Hepatocyte (in vitro differentiated cells): ENCODE data around the gene SPIRE1. TPM values are rescaled to one million over a fixed set of nuclear protein-coding genes. Genes with fewer than 3 reads are reported as not detected.
"Not testable (repeated sequence)": the region's sequence is repeated elsewhere in the genome, so short reads cannot be mapped to it uniquely, and the experiment has no call there.

Source experiments
- DNase-seq: peaks from one replicate; pipeline ENCODE4 v3.0.0-alpha.2; 2016; ENCODE audit warnings: low spot score
- H2AFZ ChIP-seq: fragments of 200-600 bp; sonication (generic); 2 replicates; pipeline ENCODE4 v1.6.0; 2016; ENCODE audit warnings: antibody characterized with exemption, mild to moderate bottlenecking
- H3K27ac ChIP-seq: fragments of 200-600 bp; sonication (generic); 2 replicates; pipeline ENCODE4 v1.5.1; 2016; ENCODE audit warnings: mild to moderate bottlenecking
- H3K27me3 ChIP-seq: fragments of 200-600 bp; sonication (generic); 2 replicates; pipeline ENCODE4 v1.6.1; 2016
- H3K36me3 ChIP-seq: fragments of 200-600 bp; sonication (generic); replicated peaks from 2 replicates; pipeline ENCODE4 v1.5.1; 2016; ENCODE audit warnings: low read depth; ENCODE audit not compliant: insufficient read depth
- H3K4me1 ChIP-seq: fragments of 200-600 bp; sonication (generic); 2 replicates; pipeline ENCODE4 v1.5.1; 2016; ENCODE audit warnings: mild to moderate bottlenecking, moderate library complexity; ENCODE audit not compliant: insufficient read depth
- H3K4me2 ChIP-seq: fragments of 200-600 bp; sonication (generic); 2 replicates; pipeline ENCODE4 v1.6.0; 2016
- H3K4me3 ChIP-seq: fragments of 200-600 bp; sonication (generic); 2 replicates; pipeline ENCODE4 v1.5.1; 2016; ENCODE audit warnings: mild to moderate bottlenecking
- H3K79me2 ChIP-seq: fragments of 200-600 bp; sonication (generic); 2 replicates; pipeline ENCODE4 v1.6.0; 2017; ENCODE audit warnings: mild to moderate bottlenecking
- H3K9me2 ChIP-seq: fragments of 200-600 bp; sonication (generic); replicated peaks from 2 replicates; pipeline ENCODE4 v1.6.0; 2017; ENCODE audit warnings: mild to moderate bottlenecking; ENCODE audit not compliant: insufficient read depth
- H3K9me3 ChIP-seq: fragments of 200-600 bp; sonication (generic); 2 replicates; pipeline ENCODE4 v1.5.1; 2016; ENCODE audit warnings: low read depth, mild to moderate bottlenecking
- H4K20me1 ChIP-seq: fragments of 200-600 bp; sonication (generic); 2 replicates; pipeline ENCODE4 v1.6.0; 2016; ENCODE audit warnings: mild to moderate bottlenecking; ENCODE audit not compliant: insufficient read depth, poor library complexity, severe bottlenecking
- EZH2 ChIP-seq: fragments of 200-600 bp; sonication (generic); IDR thresholded peaks from 2 replicates; pipeline ENCODE4 v1.6.1; 2016; ENCODE audit warnings: antibody characterized with exemption, mild to moderate bottlenecking, borderline replicate concordance
- EZH2phosphoT487 ChIP-seq: fragments of 200-600 bp; sonication (generic); IDR thresholded peaks from one replicate; pipeline ENCODE4 v1.6.1; 2018; ENCODE audit warnings: antibody characterized with exemption, mild to moderate bottlenecking, low read depth, moderate library complexity; ENCODE audit not compliant: unreplicated experiment, severe bottlenecking
- WGBS: methylation state at CpG from one replicate; pipeline ENCODE4 v1.1.6; 2016; ENCODE audit warnings: low lambda C conversion rate; ENCODE audit errors: missing lambda C conversion rate; 5-methylcytosine and 5-hydroxymethylcytosine counted together
- polyA plus RNA-seq: library from polyadenylated mRNA; unstranded; fragments of >200 nt; fragmentation: Nextera tagmentation; extraction: Ambion mirVana; gene quantifications from 2 replicates; pipeline ENCODE4 v1.2.1, GENCODE V29; 2016
- total RNA-seq: library from RNA; depleted of rRNA; stranded (reverse); fragments of >200 nt; gene quantifications from 2 replicates; pipeline ENCODE4 v1.2.3, GENCODE V29; 2014
- TF ChIP-seq, protein P1 (sequence below): fragments of 200-600 bp; sonication (generic); IDR thresholded peaks from 2 replicates; pipeline ENCODE4 v1.5.1; 2016; ENCODE audit warnings: antibody characterized with exemption, mild to moderate bottlenecking; ENCODE audit not compliant: poor library complexity

The SPIRE1 gene
- total and polyA plus RNA-seq, 2 experiments from 2014 or later, result 13.1 to 18.9 TPM

GRCh38 chr18:12628706-12629702, 28.9 kb downstream of the SPIRE1 start:
- H3K9me2 ChIP-seq, result no peaks in the 10 kb centered on the region
- WGBS, result 72% methylated on average over 4 of the region's 4 CpGs
- H3K4me3 ChIP-seq, result no peak overlapping the region
- TF ChIP-seq EZH2phosphoT487 (no peak), EZH2 (no peak)
- TF ChIP-seq, protein P1, sequence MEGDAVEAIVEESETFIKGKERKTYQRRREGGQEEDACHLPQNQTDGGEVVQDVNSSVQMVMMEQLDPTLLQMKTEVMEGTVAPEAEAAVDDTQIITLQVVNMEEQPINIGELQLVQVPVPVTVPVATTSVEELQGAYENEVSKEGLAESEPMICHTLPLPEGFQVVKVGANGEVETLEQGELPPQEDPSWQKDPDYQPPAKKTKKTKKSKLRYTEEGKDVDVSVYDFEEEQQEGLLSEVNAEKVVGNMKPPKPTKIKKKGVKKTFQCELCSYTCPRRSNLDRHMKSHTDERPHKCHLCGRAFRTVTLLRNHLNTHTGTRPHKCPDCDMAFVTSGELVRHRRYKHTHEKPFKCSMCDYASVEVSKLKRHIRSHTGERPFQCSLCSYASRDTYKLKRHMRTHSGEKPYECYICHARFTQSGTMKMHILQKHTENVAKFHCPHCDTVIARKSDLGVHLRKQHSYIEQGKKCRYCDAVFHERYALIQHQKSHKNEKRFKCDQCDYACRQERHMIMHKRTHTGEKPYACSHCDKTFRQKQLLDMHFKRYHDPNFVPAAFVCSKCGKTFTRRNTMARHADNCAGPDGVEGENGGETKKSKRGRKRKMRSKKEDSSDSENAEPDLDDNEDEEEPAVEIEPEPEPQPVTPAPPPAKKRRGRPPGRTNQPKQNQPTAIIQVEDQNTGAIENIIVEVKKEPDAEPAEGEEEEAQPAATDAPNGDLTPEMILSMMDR, result no peak
- H3K27me3 ChIP-seq, result no peaks in the 10 kb centered on the region
- H4K20me1 ChIP-seq, result no peaks in the 10 kb centered on the region
- H3K79me2 ChIP-seq, result no peaks in the 10 kb centered on the region
- no peak for DNase-seq
- H3K36me3 ChIP-seq, result no peaks in the 10 kb centered on the region
- no peaks in the 10 kb centered on the region for H3K4me1 ChIP-seq
- no peak overlapping the region for H3K4me2 ChIP-seq
- no peak overlapping the region for H3K27ac ChIP-seq
- H3K9me3 ChIP-seq, result no peaks in the 10 kb centered on the region
- H2AFZ ChIP-seq, result no peak overlapping the region

GRCh38 chr18:12627199-12627598, 30.7 kb downstream of the SPIRE1 start:
- not testable (repeated sequence) for H3K9me2 ChIP-seq, H3K27me3 ChIP-seq, H3K4me2 ChIP-seq, H4K20me1 ChIP-seq, H3K79me2 ChIP-seq, H3K4me3 ChIP-seq, H2AFZ ChIP-seq, H3K36me3 ChIP-seq, H3K27ac ChIP-seq, DNase-seq, H3K4me1 ChIP-seq, H3K9me3 ChIP-seq
- 96% methylated on average over 3 of the region's 3 CpGs for WGBS

DNA sequence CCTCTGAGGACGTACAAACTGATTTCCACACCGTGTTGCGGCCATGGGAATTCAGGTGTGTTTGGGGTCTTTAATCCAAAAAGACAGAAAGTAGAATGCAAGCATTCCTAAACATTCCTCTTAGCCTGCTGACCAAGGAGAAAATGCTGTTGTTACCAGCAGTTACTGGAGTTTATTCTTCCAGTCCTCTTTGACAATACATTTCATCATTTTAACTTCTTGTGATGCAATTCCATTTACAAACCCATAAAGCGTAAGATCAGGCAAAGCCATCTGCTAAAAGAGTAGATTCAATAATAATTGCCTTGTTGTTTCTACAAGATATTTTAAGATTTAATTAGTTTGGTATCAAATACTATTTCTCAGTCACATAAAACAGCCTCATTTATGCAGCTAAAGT, 32.7 kb downstream of the SPIRE1 start:
- TF ChIP-seq EZH2, result no peak
- no peak for TF ChIP-seq EZH2phosphoT487
- TF ChIP-seq, protein P1, result no peak
- 95% methylated on average over 4 of the region's 4 CpGs for WGBS

DNA sequence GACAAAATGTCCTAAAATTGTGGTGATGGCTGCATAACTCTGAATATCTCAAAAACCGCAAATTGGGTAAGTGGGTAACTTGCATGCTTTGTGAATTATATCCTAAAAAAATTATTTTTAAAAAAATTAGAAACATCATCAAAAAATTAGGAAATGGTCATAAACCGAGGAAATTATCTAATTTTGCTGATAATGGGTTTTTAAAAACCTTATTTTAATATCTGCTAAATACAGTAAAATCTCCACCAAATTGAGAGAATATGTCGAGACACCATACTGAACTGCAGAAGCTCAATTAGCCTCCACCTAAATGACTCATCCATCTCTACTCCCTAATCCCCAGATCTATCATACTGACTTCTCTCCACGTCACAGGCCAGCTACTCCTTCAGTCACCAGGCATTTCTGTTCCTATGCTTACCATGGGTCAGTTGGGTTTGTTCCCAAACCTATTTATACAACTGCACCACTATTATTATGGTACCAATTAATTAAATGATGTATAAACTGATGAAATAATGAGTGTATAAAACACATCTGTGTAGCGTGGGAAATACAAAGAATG, 36.1 kb downstream of the SPIRE1 start:
- Histone ChIP-seq H2AFZ (no peak overlapping the region), H3K27me3 (no peaks in the 10 kb centered on the region), H4K20me1 (no peaks in the 10 kb centered on the region), H3K4me1 (no peaks in the 10 kb centered on the region), H3K36me3 (no peaks in the 10 kb centered on the region), H3K4me3 (no peak overlapping the region), H3K4me2 (no peak overlapping the region), H3K27ac (no peak overlapping the region), H3K9me2 (no peaks in the 10 kb centered on the region), H3K79me2 (no peaks in the 10 kb centered on the region), H3K9me3 (no peaks in the 10 kb centered on the region)
- no peak for TF ChIP-seq EZH2phosphoT487
- TF ChIP-seq EZH2, result no peak
- TF ChIP-seq, protein P1, result no peak
- 89% methylated on average over 5 of the region's 5 CpGs for WGBS
- DNase-seq, result no peak

More for the DNA sequence above, 32.7 kb downstream of the SPIRE1 start:
- Histone ChIP-seq H3K4me2 (no peak overlapping the region), H3K4me3 (no peak overlapping the region), H3K27ac (no peak overlapping the region), H2AFZ (no peak overlapping the region), H3K9me3 (no peaks in the 10 kb centered on the region), H3K36me3 (no peaks in the 10 kb centered on the region), H3K9me2 (no peaks in the 10 kb centered on the region), H3K79me2 (no peaks in the 10 kb centered on the region), H4K20me1 (no peaks in the 10 kb centered on the region), H3K4me1 (no peaks in the 10 kb centered on the region), H3K27me3 (no peaks in the 10 kb centered on the region)
- no peak for DNase-seq
